HEK293 (cell line): Measurements from ENCODE around the gene MVB12B.

Experiments
- CTCF ChIP-seq: fragments of 450-650 bp; formaldehyde crosslinking; IDR thresholded peaks from 2 replicates; pipeline ENCODE4 v1.5.1; 2016; ENCODE audit warnings: missing biosample characterization, missing genetic modification characterization
- IKZF3 ChIP-seq: fragments of 450-650 bp; IDR thresholded peaks from 2 replicates; pipeline ENCODE4 v1.5.0; 2018; ENCODE audit warnings: missing biosample characterization, mild to moderate bottlenecking, missing genetic modification characterization, moderate library complexity
- ZBTB48 ChIP-seq: fragments of 450-650 bp; formaldehyde crosslinking; IDR thresholded peaks from 2 replicates; pipeline ENCODE4 v1.5.1; 2016; ENCODE audit warnings: missing biosample characterization, missing genetic modification characterization
- ZNF274 ChIP-seq, 2 experiments: fragments of 200-500 bp in 1 of 2; fragments of 450-650 bp in 1 of 2; sonication (Bioruptor generic) in 1 of 2; formaldehyde crosslinking in 1 of 2; IDR thresholded peaks; 2 replicates each; pipeline versions ENCODE4 v1.5.1 to v1.6.1; 2014 to 2016; ENCODE audit warnings: borderline replicate concordance in 1 of 2, inconsistent platforms in 1 of 2, low read length in 1 of 2, missing biosample characterization in 1 of 2, missing genetic modification characterization in 1 of 2
- ZNF292 ChIP-seq: fragments of 450-650 bp; formaldehyde crosslinking; IDR thresholded peaks from 2 replicates; pipeline ENCODE4 v1.5.1; 2016; ENCODE audit warnings: low read depth, missing biosample characterization, missing genetic modification characterization, borderline replicate concordance
- ZNF362 ChIP-seq: fragments of 450-650 bp; formaldehyde crosslinking; IDR thresholded peaks from 2 replicates; pipeline ENCODE4 v1.5.1; 2016; ENCODE audit warnings: missing biosample characterization, missing genetic modification characterization
- ZNF416 ChIP-seq: fragments of 450-650 bp; formaldehyde crosslinking; IDR thresholded peaks from 2 replicates; pipeline ENCODE4 v1.5.1; 2016; ENCODE audit warnings: missing biosample characterization, missing genetic modification characterization
- ZNF558 ChIP-seq: fragments of 450-650 bp; formaldehyde crosslinking; IDR thresholded peaks from 2 replicates; pipeline ENCODE4 v1.5.1; 2016; ENCODE audit warnings: missing biosample characterization, missing genetic modification characterization
- ZNF692 ChIP-seq: fragments of 450-650 bp; formaldehyde crosslinking; IDR thresholded peaks from 2 replicates; pipeline ENCODE4 v1.5.1; 2016; ENCODE audit warnings: missing biosample characterization, missing genetic modification characterization
- ZNF768 ChIP-seq: fragments of 450-650 bp; formaldehyde crosslinking; IDR thresholded peaks from 2 replicates; pipeline ENCODE4 v1.5.1; 2018; ENCODE audit warnings: missing biosample characterization, mild to moderate bottlenecking, missing genetic modification characterization
- ZNF785 ChIP-seq: fragments of 450-650 bp; formaldehyde crosslinking; IDR thresholded peaks from 2 replicates; pipeline ENCODE4 v1.5.1; 2016; ENCODE audit warnings: missing biosample characterization, missing genetic modification characterization
- TF ChIP-seq, protein P1 (sequence below): fragments of 450-650 bp; IDR thresholded peaks from 2 replicates; pipeline ENCODE4 v1.5.1; 2018; ENCODE audit warnings: missing biosample characterization, missing genetic modification characterization

- no peak for TF ChIP-seq ZBTB48 (tag by site-specific recombination)
- TF ChIP-seq ZNF768 (tag by site-specific recombination), result no peak
- TF ChIP-seq ZNF274 (IDR thresholded peaks at IDR 0.05; ENCODE audit: low read length), result no peak
- TF ChIP-seq ZNF274 (tag by site-specific recombination; IDR thresholded peaks at IDR 0.05; ENCODE audit: borderline replicate concordance), result no peak
- no peak for TF ChIP-seq ZNF785 (tag by site-specific recombination)
- no peak for TF ChIP-seq CTCF (tag by site-specific recombination)
- TF ChIP-seq IKZF3 (tag by site-specific recombination), result no peak
- TF ChIP-seq ZNF416 (tag by site-specific recombination), result no peak
- TF ChIP-seq ZNF692, result no peak
- TF ChIP-seq, protein P1, sequence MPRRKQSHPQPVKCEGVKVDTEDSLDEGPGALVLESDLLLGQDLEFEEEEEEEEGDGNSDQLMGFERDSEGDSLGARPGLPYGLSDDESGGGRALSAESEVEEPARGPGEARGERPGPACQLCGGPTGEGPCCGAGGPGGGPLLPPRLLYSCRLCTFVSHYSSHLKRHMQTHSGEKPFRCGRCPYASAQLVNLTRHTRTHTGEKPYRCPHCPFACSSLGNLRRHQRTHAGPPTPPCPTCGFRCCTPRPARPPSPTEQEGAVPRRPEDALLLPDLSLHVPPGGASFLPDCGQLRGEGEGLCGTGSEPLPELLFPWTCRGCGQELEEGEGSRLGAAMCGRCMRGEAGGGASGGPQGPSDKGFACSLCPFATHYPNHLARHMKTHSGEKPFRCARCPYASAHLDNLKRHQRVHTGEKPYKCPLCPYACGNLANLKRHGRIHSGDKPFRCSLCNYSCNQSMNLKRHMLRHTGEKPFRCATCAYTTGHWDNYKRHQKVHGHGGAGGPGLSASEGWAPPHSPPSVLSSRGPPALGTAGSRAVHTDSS (tag by site-specific recombination), result no peak
- no peak for TF ChIP-seq ZNF558
- TF ChIP-seq ZNF362 (tag by site-specific recombination), result no peak
- no peak for TF ChIP-seq ZNF292 (tag by site-specific recombination)
These were observed 9.5 kb downstream of the MVB12B start for GRCh38 chr9:126335837-126336735.
